Measurements from ENCODE around the gene CLDN2. TPM values are rescaled to one million over a fixed set of nuclear protein-coding genes. Genes with fewer than 3 reads are reported as not detected.

Gene CLDN2
- total and polyA plus RNA-seq, 2 of the 13 experiments (the other 11 are each of a cell fraction or from before 2014, with no cell fraction given): 1.3 to 1.5 TPM

GRCh38 chrX:106949366-106949765 lies 29.2 kb downstream of the CLDN2 start:
- DNase-seq (ENCODE audit: low spot score) (no peak), FAIRE-seq (no peak), ATAC-seq (no peak; the same call in 2 of the 3 replicates)
- no peaks in the 10 kb centered on the region for H4K20me1 ChIP-seq (ENCODE audit: insufficient read depth, low read length)
- ChIA-PET POLR2A (no interaction called here), CTCF (ENCODE audit: low intra/inter-chr PET ratio, low total read pairs) (no interaction called here)
- intact Hi-C loops (cut with micrococcal nuclease; ENCODE audit: unreplicated experiment) (no loop called here), in situ Hi-C loops (cut with HindIII; ENCODE audit: extremely low pct_ligation_motif_present, low pct_unique_long_range_greater_than_20kb) (no loop called here)
- H3K4me2 ChIP-seq (ENCODE audit: low read depth, low read length): no peak overlapping the region
- TF ChIP-seq ERF (CRISPR knock-in tag; IDR thresholded peaks at IDR 0.05) (no peak), GATAD2A (CRISPR knock-in tag; IDR thresholded peaks at IDR 0.05) (no peak), ZNF280D (CRISPR knock-in tag; IDR thresholded peaks at IDR 0.05) (no peak)
- BruUV-seq (replicated peaks): no TSS peak
- no peaks in the 10 kb centered on the region; a peak in 1 of 5 replicates for H3K36me3 ChIP-seq (replicated peaks in 1 of 2; ENCODE audit: control insufficient read depth in 1 of 2, insufficient read depth in 2 of 2, low read length in 2 of 2)
- H3K79me2 ChIP-seq (ENCODE audit: insufficient read depth, low read length): no peaks in the 10 kb centered on the region
- 59% methylated on average over 1 of the region's 1 CpG for WGBS (ENCODE audit: low lambda C conversion rate)
- H2AFZ ChIP-seq (ENCODE audit: low read length): no peak overlapping the region
- H3K9me3 ChIP-seq (ENCODE audit: low read length): no peaks in the 10 kb centered on the region
- no peak overlapping the region for H3K27ac ChIP-seq (ENCODE audit: extremely low read length, insufficient read depth, low read length)
- no peak overlapping the region for H3K4me3 ChIP-seq (replicated peaks in 1 of 3; ENCODE audit: insufficient read depth in 1 of 3, low read depth in 2 of 3, low read length in 3 of 3)
- H3K4me1 ChIP-seq (ENCODE audit: insufficient read depth, low read length): peaks cover 42% of the 10 kb centered on the region
- H3K9ac ChIP-seq (ENCODE audit: insufficient read depth, low read depth, low read length): no peak overlapping the region
- H3K27me3 ChIP-seq (ENCODE audit: control insufficient read depth in 1 of 2, insufficient read depth in 2 of 2, low read length in 2 of 2): no peaks in the 10 kb centered on the region

- 90% methylated on average over 2 of the region's 2 CpGs for WGBS (ENCODE audit: low lambda C conversion rate)
- Histone ChIP-seq H3K27me3 (ENCODE audit: control insufficient read depth in 1 of 2, insufficient read depth in 2 of 2, low read length in 2 of 2) (no peaks in the 10 kb centered on the region), H3K4me1 (ENCODE audit: insufficient read depth, low read length) (peaks cover 52% of the 10 kb centered on the region), H3K79me2 (ENCODE audit: insufficient read depth, low read length) (no peaks in the 10 kb centered on the region), H3K27ac (ENCODE audit: extremely low read length, insufficient read depth, low read length) (no peak overlapping the region), H3K9me3 (ENCODE audit: low read length) (no peaks in the 10 kb centered on the region), H4K20me1 (ENCODE audit: insufficient read depth, low read length) (no peaks in the 10 kb centered on the region), H3K4me2 (ENCODE audit: low read depth, low read length) (no peak overlapping the region), H2AFZ (ENCODE audit: low read length) (no peak overlapping the region), H3K9ac (ENCODE audit: insufficient read depth, low read depth, low read length) (no peak overlapping the region), H3K4me3 (replicated peaks in 1 of 3; ENCODE audit: insufficient read depth in 1 of 3, low read depth in 2 of 3, low read length in 3 of 3) (no peak overlapping the region), H3K36me3 (replicated peaks in 1 of 2; ENCODE audit: control insufficient read depth in 1 of 2, insufficient read depth in 2 of 2, low read length in 2 of 2) (no peaks in the 10 kb centered on the region; a peak in 1 of 5 replicates)
- no peak for ATAC-seq
- FAIRE-seq: no peak
- BruUV-seq (replicated peaks): no TSS peak
- intact Hi-C loops (cut with micrococcal nuclease; ENCODE audit: unreplicated experiment): no loop called here
- no peak for DNase-seq (ENCODE audit: low spot score)
- ChIA-PET POLR2A (interaction anchor here (1.2 kb wide), 2 partner anchors 18 to 49 kb away, joined by 3 to 6 read pairs; no protein-coding TSS in a partner anchor), CTCF (ENCODE audit: low intra/inter-chr PET ratio, low total read pairs) (no interaction called here)
- in situ Hi-C loops (cut with HindIII; ENCODE audit: extremely low pct_ligation_motif_present, low pct_unique_long_range_greater_than_20kb): no loop called here
- TF ChIP-seq CERS6 (CRISPR knock-in tag; IDR thresholded peaks at IDR 0.05) (no peak), KDM1A (CRISPR knock-in tag; IDR thresholded peaks at IDR 0.05) (no peak), KAT7 (CRISPR knock-in tag; IDR thresholded peaks at IDR 0.05; ENCODE audit: borderline replicate concordance) (no peak), E2F1 (CRISPR knock-in tag; IDR thresholded peaks at IDR 0.05) (no peak), CHCHD3 (CRISPR knock-in tag; IDR thresholded peaks at IDR 0.05) (no peak), TCF12 (IDR thresholded peaks at IDR 0.05) (no peak), TCF12 (CRISPR knock-in tag; IDR thresholded peaks at IDR 0.05) (no peak), ZMAT5 (CRISPR knock-in tag; IDR thresholded peaks at IDR 0.05; ENCODE audit: borderline replicate concordance, low read depth) (no peak), NCOA5 (CRISPR knock-in tag; IDR thresholded peaks at IDR 0.05) (no peak), KLF16 (CRISPR knock-in tag; IDR thresholded peaks at IDR 0.05) (no peak), ZBTB42 (CRISPR knock-in tag; IDR thresholded peaks at IDR 0.05) (no peak), FOSL2 (CRISPR knock-in tag; IDR thresholded peaks at IDR 0.05) (no peak), KLF9 (CRISPR knock-in tag; IDR thresholded peaks at IDR 0.05; ENCODE audit: low read depth) (no peak)
These were observed 30.2 kb downstream of the CLDN2 start for GRCh38 chrX:106950381-106950780.

Data from HepG2 (cell line).